ENCODE measurements around the gene MCM10. TPM values are rescaled to one million over a fixed set of nuclear protein-coding genes. Genes with fewer than 3 reads are reported as not detected.
"Not testable (repeated sequence)": the region's sequence is repeated elsewhere in the genome, so short reads cannot be mapped to it uniquely, and the experiment has no call there.

MCM10 gene
- total RNA-seq, 4 donors from 2014 or later = 0.22 TPM; not detected in 3

DNA sequence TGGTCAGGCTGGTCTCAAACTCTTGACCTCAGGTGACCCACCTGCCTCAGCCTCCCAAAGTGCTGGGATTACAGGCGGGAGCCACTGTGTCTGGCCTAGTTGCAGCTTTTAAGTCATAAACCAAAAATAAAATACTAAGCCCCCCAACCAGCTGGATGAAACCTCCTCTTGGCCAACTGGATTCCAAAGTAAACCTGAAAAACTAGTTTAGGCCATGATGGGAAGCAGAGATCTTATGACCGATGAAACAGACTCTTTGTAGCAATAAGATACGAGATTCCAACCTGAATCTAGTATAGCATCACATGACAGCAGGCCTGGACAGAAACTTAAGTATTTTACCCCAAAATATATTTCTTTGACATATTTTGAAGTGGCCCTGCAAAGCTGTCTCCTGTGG, 9.1 kb upstream of the MCM10 start:
- Histone ChIP-seq H3K9me3 (peaks cover 0 to 43% (median 0%) of the 10 kb centered on the region in 4 donors), H3K36me3 (peaks cover 0 to 6% (median 0%) of the 10 kb centered on the region in 3 donors), H3K4me1 (no peaks in the 10 kb centered on the region), H3K4me3 (no peak overlapping the region), H3K27me3 (no peaks in the 10 kb centered on the region), H3K27ac (no peak overlapping the region)
- DNase-seq (ENCODE audit: low spot score in 2 of 2) = no peak
- WGBS, 2 donors = 90 to 98% methylated on average over 3 of the region's 3 CpGs
- TF ChIP-seq, protein P1, sequence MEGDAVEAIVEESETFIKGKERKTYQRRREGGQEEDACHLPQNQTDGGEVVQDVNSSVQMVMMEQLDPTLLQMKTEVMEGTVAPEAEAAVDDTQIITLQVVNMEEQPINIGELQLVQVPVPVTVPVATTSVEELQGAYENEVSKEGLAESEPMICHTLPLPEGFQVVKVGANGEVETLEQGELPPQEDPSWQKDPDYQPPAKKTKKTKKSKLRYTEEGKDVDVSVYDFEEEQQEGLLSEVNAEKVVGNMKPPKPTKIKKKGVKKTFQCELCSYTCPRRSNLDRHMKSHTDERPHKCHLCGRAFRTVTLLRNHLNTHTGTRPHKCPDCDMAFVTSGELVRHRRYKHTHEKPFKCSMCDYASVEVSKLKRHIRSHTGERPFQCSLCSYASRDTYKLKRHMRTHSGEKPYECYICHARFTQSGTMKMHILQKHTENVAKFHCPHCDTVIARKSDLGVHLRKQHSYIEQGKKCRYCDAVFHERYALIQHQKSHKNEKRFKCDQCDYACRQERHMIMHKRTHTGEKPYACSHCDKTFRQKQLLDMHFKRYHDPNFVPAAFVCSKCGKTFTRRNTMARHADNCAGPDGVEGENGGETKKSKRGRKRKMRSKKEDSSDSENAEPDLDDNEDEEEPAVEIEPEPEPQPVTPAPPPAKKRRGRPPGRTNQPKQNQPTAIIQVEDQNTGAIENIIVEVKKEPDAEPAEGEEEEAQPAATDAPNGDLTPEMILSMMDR (IDR thresholded peaks at IDR 0.05) = no peak
- TF ChIP-seq EP300 (IDR thresholded peaks at IDR 0.05) (no peak), POLR2A (IDR thresholded peaks at IDR 0.05) (no peak)

DNA sequence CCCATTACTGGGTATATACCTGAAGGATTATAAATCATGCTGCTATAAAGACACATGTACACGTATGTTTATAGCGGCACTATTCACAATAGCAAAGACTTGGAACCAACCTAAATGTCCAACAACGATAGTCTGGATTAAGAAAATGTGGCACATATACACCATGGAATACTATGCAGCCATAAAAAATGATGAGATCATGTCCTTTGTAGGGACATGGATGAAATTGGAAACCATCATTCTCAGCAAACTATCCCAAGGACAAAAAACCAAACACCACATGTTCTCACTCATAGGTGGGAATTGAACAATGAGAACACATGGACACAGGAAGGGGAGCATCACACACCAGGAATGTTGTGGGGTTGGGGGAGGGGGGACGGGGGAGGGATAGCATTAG, 5.5 kb upstream of the MCM10 start:
- not testable (repeated sequence) for H3K4me3 ChIP-seq; H3K27me3 ChIP-seq; H3K4me1 ChIP-seq; DNase-seq (ENCODE audit: low spot score in 2 of 2); H3K27ac ChIP-seq; H3K36me3 ChIP-seq
- 90 to 93% methylated on average over 4 of the region's 4 CpGs for WGBS, 2 donors
- peaks cover 0 to 12% (median 0%) of the 10 kb centered on the region in 4 donors for H3K9me3 ChIP-seq

DNA sequence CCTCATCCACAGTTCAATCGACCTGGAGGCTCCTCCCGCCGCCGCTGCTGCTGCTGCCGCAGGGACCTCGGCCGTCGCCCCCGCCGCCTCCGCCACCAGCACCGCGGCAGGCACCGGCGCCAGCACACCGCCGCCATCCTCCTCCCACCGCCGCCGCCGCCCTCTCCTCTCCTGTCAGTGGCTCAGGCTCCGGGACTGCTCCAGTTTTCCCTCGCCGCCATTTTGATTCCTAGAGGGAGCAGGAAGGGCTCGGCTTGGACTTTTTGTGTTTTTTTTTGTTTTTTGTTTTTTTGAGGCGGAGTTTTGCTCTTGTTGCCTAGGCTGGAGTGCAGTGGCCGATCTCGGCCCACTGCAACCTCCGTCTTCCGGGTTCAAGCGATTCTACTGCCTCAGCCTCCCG, 3.0 kb upstream of the MCM10 start:
- no peak for DNase-seq (ENCODE audit: low spot score in 2 of 2)
- WGBS, 2 donors = 62 to 66% methylated on average over 31 of the region's 32 CpGs
- Histone ChIP-seq H3K4me1 (peaks cover 0 to 16% (median 6%) of the 10 kb centered on the region in 4 donors), H3K36me3 (no peaks in the 10 kb centered on the region), H3K27ac (no peak overlapping the region), H3K9me3 (peaks cover 0 to 6% (median 0%) of the 10 kb centered on the region in 4 donors), H3K4me3 (peak overlapping the region in 1 of 4 donors; percentile 26), H3K27me3 (no peaks in the 10 kb centered on the region)
- TF ChIP-seq POLR2A (IDR thresholded peaks at IDR 0.05) (no peak), EP300 (IDR thresholded peaks at IDR 0.05) (no peak)
- TF ChIP-seq, protein P1 (IDR thresholded peaks at IDR 0.05) = no peak

DNA sequence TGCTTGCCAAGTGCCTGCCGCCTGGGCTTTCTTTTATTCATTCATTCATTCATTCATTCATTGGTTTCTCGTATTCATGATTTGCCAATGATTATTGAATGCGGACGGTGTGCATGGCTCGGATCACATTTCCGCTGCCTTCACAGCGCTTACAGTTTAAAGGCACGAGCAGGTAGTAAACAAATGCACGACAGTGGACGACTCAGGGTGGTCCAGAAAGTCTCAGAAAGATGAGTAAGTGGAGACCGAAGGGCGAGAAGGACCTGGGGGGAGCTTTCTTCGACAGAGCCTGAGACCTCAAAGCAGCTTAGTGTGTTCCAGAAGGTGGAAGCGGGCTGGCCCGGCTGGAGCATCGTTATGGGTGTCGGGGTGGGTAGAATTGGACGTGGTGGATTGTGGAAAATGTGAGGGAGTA, 506 bp downstream of the MCM10 start:
- TF ChIP-seq EP300 (IDR thresholded peaks at IDR 0.05) (no peak), POLR2A (IDR thresholded peaks at IDR 0.05) (no peak)
- TF ChIP-seq, protein P1 (IDR thresholded peaks at IDR 0.05) = no peak
- Histone ChIP-seq H3K27me3 (no peaks in the 10 kb centered on the region), H3K36me3 (no peaks in the 10 kb centered on the region), H3K4me1 (peaks cover 0 to 16% (median 6%) of the 10 kb centered on the region in 4 donors), H3K4me3 (peak overlapping the region; percentile 27 to 54 (median 38)), H3K27ac (peak overlapping the region in 1 of 4 donors; percentile 2), H3K9me3 (no peaks in the 10 kb centered on the region)
- WGBS, 2 donors = 3% methylated on average over 18 of the region's 18 CpGs
- no peak for DNase-seq (ENCODE audit: low spot score in 2 of 2)

DNA sequence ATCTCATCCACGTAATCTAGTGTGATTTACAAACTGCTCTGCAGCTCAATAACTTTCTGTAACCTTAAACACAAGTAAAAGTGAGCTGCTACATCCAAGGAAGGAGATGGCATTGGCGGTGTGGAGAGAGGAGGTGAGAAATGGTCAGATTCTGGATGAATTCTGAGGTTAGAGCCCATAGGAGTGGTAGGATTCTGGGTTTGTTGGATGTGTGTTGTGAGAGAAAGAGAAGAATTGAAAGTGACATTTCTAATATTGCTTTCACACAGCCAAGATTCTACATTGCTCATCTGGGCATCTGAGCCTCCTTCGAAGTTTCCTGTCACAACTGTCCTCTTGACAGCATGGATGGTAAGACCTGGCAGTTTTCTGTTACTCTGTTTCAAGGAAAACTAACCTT, 2.5 kb downstream of the MCM10 start:
- H3K4me3 ChIP-seq = no peak overlapping the region
- DNase-seq (ENCODE audit: low spot score in 2 of 2) = no peak
- no peaks in the 10 kb centered on the region for H3K9me3 ChIP-seq
- 89 to 98% methylated on average over 3 of the region's 3 CpGs for WGBS, 2 donors
- H3K4me1 ChIP-seq = peaks cover 0 to 16% (median 6%) of the 10 kb centered on the region in 4 donors
- no peak for TF ChIP-seq EP300 (IDR thresholded peaks at IDR 0.05)
- TF ChIP-seq, protein P1 (IDR thresholded peaks at IDR 0.05) = no peak
- no peak for TF ChIP-seq POLR2A (IDR thresholded peaks at IDR 0.05)
- no peaks in the 10 kb centered on the region for H3K36me3 ChIP-seq
- H3K27me3 ChIP-seq = no peaks in the 10 kb centered on the region
- H3K27ac ChIP-seq = no peak overlapping the region

DNA sequence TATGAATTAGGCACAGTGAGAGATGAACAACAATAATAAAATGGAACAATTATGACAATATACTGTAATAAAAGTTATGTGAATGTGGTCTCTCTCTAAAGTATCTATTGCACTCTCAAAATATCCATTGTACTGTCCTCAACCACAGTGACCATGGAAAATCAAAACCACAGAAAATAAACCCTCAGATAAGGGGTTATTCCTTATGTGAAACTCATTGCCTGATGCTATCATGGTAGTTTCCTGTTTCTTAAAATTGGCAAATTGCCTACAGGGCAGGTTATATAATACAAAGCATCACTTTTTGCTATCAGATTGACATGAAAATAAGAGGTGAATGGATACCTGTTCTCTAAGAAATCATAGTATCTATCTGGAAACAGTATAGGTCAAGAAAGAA, 3.8 kb downstream of the MCM10 start:
- Histone ChIP-seq H3K27ac (no peak overlapping the region), H3K4me3 (no peak overlapping the region), H3K9me3 (no peaks in the 10 kb centered on the region), H3K27me3 (no peaks in the 10 kb centered on the region), H3K4me1 (peaks cover 0 to 16% (median 6%) of the 10 kb centered on the region in 4 donors), H3K36me3 (no peaks in the 10 kb centered on the region)
- DNase-seq (ENCODE audit: low spot score in 2 of 2) = no peak
- TF ChIP-seq EP300 (IDR thresholded peaks at IDR 0.05) (no peak), POLR2A (IDR thresholded peaks at IDR 0.05) (no peak)
- TF ChIP-seq, protein P1 (IDR thresholded peaks at IDR 0.05) = no peak

Measured in tibial nerve (tissue), 4 donors.